Measurements from ENCODE around the gene IL1B. TPM values are rescaled to one million over a fixed set of nuclear protein-coding genes. Genes with fewer than 3 reads are reported as not detected.

Gene IL1B
- total RNA-seq, 2 donors from 2014 or later = not detected

DNA sequence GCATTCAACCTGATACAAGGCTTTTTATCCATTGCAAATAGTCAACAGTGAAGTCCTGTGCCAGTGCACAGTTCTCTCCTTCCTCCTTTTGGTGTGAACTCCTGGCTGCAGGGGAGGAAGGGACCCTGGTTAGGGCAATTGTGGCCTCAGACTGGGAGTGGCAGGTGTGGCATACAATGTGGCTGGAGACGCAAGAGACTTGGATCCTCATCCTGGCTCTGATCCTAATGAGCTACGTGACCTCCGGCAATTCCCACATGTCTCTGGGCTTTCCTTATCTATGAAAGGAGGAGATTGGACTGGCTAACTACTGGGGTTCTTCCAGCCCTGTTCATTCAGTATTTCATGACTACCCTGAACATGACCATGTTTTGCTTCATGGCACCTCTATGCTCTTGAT lies 41.7 kb downstream of the IL1B start:
- H3K27me3 ChIP-seq (replicated peaks; ENCODE audit: insufficient read depth) = no peaks in the 10 kb centered on the region
- no peak overlapping the region for H3K4me3 ChIP-seq
- H3K4me1 ChIP-seq (replicated peaks) = no peaks in the 10 kb centered on the region
- no peaks in the 10 kb centered on the region for H3K36me3 ChIP-seq
- no peak for DNase-seq (ENCODE audit: low spot score)
- no peaks in the 10 kb centered on the region for H3K9me3 ChIP-seq
- WGBS = 82% methylated on average over 3 of the region's 3 CpGs
- H3K27ac ChIP-seq = no peak overlapping the region
- TF ChIP-seq POLR2A (IDR thresholded peaks at IDR 0.05) (no peak), POLR2AphosphoS5 (IDR thresholded peaks at IDR 0.05) (no peak)
- TF ChIP-seq, protein P1, sequence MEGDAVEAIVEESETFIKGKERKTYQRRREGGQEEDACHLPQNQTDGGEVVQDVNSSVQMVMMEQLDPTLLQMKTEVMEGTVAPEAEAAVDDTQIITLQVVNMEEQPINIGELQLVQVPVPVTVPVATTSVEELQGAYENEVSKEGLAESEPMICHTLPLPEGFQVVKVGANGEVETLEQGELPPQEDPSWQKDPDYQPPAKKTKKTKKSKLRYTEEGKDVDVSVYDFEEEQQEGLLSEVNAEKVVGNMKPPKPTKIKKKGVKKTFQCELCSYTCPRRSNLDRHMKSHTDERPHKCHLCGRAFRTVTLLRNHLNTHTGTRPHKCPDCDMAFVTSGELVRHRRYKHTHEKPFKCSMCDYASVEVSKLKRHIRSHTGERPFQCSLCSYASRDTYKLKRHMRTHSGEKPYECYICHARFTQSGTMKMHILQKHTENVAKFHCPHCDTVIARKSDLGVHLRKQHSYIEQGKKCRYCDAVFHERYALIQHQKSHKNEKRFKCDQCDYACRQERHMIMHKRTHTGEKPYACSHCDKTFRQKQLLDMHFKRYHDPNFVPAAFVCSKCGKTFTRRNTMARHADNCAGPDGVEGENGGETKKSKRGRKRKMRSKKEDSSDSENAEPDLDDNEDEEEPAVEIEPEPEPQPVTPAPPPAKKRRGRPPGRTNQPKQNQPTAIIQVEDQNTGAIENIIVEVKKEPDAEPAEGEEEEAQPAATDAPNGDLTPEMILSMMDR (IDR thresholded peaks at IDR 0.05) = no peak
- intact Hi-C loops (cut with DNase I) = no loop called here

DNA sequence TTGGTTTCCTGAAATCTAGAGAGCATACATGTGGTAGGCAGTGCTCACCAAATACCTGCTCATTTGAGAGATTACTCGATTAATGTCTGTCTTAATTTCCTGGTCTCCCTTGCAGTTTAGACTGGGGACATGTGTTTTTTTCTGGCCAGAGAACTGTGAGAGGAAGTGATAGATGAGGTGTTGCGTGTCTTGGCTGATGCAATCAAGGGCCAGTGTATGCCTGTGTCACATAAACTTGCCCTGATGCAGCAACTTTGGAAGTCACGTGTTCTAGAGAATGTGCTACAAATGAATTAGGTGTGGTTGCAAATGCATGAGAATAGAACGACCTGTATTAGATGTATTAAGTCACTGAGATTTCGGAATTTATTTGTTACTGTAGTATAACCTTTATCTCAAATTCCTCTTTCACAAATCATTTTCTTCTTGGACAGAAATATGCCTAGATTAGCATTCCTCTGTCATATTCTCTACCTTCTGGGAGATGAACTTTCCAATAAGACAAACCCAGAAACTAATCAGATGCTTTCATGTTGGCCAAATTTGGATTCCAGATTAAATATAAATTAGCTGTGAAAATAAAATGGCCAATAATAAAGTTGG lies 42.3 kb downstream of the IL1B start:
- H3K4me1 ChIP-seq (replicated peaks) = no peaks in the 10 kb centered on the region
- peak; percentile 10 for DNase-seq (ENCODE audit: low spot score)
- intact Hi-C loops (cut with DNase I) = no loop called here
- 57% methylated on average over 5 of the region's 5 CpGs for WGBS
- H3K4me3 ChIP-seq = no peak overlapping the region
- no peaks in the 10 kb centered on the region for H3K27me3 ChIP-seq (replicated peaks; ENCODE audit: insufficient read depth)
- H3K36me3 ChIP-seq = no peaks in the 10 kb centered on the region
- TF ChIP-seq POLR2A (IDR thresholded peaks at IDR 0.05) = no peak
- TF ChIP-seq, protein P1 (IDR thresholded peaks at IDR 0.05) = no peak
- no peak for TF ChIP-seq POLR2AphosphoS5 (IDR thresholded peaks at IDR 0.05)
- H3K27ac ChIP-seq = no peak overlapping the region
- no peaks in the 10 kb centered on the region for H3K9me3 ChIP-seq

DNA sequence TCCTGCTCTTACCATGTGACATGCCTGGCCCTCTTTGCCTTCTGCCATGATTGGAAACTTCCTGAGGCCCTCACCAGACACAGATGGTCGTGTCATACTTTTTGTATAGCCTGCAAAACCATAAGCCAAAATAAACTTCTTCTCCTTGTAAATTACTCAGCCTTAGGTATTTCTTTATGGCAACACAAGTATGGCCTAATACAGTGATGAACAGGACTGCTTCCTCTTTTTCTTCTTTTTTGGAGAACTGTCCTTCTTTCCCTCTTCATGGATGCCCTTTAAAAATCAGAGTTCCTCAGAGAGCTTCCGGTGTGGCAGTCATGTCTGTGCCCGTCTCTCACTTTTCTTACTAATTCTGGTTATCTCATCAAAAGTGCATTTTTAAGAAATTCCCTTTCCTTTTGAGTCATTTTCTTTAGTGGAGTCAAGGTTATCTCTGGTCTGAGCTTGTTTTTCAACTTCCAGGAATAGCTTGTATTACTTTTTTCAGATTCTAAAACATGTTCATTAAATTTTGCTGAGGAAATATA lies 43.1 kb downstream of the IL1B start:
- Histone ChIP-seq H3K27me3 (replicated peaks; ENCODE audit: insufficient read depth) (no peaks in the 10 kb centered on the region), H3K4me3 (no peak overlapping the region), H3K36me3 (no peaks in the 10 kb centered on the region), H3K4me1 (replicated peaks) (no peaks in the 10 kb centered on the region), H3K9me3 (no peaks in the 10 kb centered on the region), H3K27ac (no peak overlapping the region)
- TF ChIP-seq POLR2AphosphoS5 (IDR thresholded peaks at IDR 0.05) (no peak), POLR2A (IDR thresholded peaks at IDR 0.05) (no peak)
- TF ChIP-seq, protein P1 (IDR thresholded peaks at IDR 0.05) = no peak
- intact Hi-C loops (cut with DNase I) = no loop called here
- 59% methylated on average over 3 of the region's 3 CpGs for WGBS
- DNase-seq (ENCODE audit: low spot score) = no peak

DNA sequence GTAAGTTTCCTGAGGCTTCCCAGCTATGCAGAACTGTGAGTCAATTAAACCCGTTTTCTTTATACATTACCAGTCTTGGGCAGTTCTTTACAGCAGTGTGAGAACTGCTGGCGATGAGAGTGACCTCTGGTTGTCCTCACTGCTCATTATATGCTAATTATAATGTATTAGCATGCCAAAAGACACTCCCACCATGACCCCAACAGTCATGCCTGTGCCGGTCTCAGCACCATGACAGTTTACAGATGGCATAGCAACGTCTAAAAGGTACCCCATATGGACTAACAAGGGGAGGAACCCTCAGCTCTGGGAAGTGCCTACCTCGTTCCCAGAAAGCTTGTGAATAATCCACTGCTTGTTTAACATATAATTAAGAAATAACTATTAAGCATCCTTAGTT lies 44.2 kb downstream of the IL1B start:
- TF ChIP-seq, protein P1 (IDR thresholded peaks at IDR 0.05) = no peak
- no peak for DNase-seq (ENCODE audit: low spot score)
- WGBS = 88% methylated on average over 5 of the region's 5 CpGs
- Histone ChIP-seq H3K4me3 (no peak overlapping the region), H3K36me3 (no peaks in the 10 kb centered on the region), H3K4me1 (replicated peaks) (no peaks in the 10 kb centered on the region), H3K27ac (no peak overlapping the region), H3K27me3 (replicated peaks; ENCODE audit: insufficient read depth) (no peaks in the 10 kb centered on the region), H3K9me3 (no peaks in the 10 kb centered on the region)
- intact Hi-C loops (cut with DNase I) = no loop called here

DNA sequence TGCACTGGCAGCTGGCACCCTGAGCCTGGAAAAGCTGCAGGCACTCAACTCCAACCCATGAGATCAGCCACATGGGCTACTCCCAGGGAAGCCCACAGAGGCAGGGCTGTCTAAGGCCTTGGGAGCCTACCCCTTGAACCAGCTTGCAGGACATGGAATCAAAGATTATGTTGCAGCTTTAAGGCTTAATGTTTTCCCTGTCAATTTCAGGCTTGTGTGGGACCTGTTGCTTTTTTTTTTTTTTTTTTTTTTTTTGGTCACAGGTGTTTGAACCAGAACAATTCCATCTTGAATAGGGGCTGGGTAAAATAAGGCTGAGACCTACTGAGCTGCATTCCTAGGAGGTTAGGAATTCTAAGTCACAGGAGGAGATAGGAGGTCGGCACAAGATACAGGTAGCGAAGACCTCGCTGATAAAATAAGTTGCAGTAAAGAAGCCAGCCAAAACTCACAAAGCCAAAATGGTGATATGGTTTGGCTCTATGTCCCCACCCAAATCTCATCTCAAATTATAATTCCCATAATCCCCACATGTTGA lies 44.8 kb downstream of the IL1B start:
- intact Hi-C loops (cut with DNase I) = no loop called here
- Histone ChIP-seq H3K27ac (no peak overlapping the region), H3K9me3 (no peaks in the 10 kb centered on the region), H3K36me3 (no peaks in the 10 kb centered on the region), H3K27me3 (replicated peaks; ENCODE audit: insufficient read depth) (no peaks in the 10 kb centered on the region), H3K4me1 (replicated peaks) (no peaks in the 10 kb centered on the region), H3K4me3 (no peak overlapping the region)
- WGBS = 95% methylated on average over 3 of the region's 3 CpGs
- no peak for DNase-seq (ENCODE audit: low spot score)
- TF ChIP-seq, protein P1 (IDR thresholded peaks at IDR 0.05) = no peak
- no peak for TF ChIP-seq POLR2AphosphoS5 (IDR thresholded peaks at IDR 0.05)
- TF ChIP-seq POLR2A (IDR thresholded peaks at IDR 0.05) = no peak
